Suppressor macrophage (primary cell): Measurements from ENCODE around the gene RALGPS1.

ENCODE experiments used
- DNase-seq, 4 experiments: peaks; one replicate each; pipeline ENCODE4 v3.0.0-alpha.2; 2020 to 2022

RALGPS1 gene

GRCh38 chr9:127194881-127195713, 280.5 kb downstream of the RALGPS1 start:
- DNase-seq: no peak

DNA sequence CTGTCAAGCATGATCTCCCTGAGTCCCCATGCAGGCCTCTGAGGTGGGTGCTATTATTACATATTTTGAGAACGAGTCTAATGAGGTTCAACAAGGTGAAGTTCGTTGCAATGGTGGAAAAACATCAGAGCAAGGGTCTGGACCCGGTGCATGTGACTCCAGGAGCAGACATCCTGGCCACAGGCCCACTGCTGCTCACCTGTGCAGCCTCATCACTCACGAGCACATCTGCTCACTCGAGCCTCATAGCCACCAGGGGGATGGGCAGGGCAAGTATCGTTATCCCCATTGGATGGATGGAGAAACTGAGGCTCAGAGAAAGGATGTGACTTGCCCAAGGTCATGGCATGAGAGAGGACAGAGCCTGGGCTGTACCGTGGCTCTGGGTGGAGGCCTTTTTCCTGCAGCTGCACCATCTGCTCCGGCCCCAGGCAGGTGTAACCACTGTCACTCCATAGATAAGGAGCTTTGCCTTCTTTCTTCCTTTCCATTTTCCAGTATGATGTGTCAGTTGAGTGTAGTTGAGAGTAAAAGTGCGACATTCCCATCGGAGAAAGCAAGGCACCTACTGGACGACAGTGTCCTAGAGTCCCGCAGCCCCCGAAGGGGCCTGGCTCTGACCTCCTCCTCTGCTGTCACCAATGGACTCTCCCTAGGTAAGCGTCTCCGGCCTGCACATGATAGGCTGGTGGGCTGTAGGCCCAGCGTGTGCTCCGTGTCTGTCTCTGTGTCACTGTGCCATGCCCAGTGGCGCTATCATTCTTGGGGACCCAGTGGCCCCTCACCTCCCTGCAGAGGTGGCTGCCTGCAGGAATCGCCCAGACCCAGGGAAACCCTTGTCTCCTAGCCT, 281.6 kb downstream of the RALGPS1 start:
- DNase-seq: no peak

- DNase-seq: no peak
These were observed 282.2 kb downstream of the RALGPS1 start for GRCh38 chr9:127196826-127197145.

GRCh38 chr9:127197186-127197860, 282.7 kb downstream of the RALGPS1 start:
- DNase-seq: no peak

DNA sequence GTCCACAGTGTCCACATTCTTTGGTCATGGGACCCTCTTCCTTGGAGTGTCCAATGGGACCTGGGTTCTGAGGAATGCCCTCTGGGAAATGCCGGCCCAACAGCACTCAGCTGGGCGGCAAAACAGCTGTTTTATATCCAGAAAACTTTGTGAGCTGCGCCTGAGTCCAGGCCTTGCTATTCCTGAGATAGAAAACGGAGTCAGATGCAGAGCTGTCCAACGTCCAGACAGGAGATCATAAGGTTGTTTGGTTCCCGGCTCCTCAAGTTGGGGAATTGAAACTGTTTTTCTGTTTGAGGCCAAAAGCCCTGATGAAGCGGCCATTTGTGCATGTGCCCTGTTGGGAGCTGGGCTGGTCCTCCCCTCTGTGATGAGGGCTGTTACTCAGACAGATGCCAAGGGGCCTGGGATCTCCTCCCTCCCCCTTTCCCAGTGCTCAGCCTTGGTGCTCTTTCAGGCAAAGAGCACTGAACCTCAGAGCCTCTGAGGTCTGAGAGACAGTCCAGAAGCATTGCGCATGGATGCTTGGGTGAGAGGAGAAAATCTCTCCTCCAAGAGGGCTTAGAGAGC, 283.4 kb downstream of the RALGPS1 start:
- no peak for DNase-seq

DNA sequence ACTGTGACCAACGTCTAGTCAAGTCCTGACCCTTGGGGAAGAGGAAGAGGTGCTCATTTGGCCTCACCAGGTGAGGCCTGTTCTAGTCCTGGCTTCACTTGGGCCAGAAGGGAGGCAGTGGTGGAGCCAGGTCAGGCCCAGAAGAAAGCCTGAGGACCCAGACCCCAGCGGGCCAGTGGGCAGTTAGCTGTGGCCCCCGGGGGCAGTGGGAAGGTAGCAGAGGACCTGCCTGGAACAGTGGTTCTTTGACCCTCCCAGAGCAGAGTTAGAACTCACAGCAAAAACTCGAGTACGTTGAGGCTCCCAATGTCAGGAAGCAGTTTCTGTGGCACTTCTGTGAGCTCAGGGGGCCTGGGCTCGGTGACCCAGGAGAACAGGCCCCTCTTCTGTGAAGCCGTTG, 284.0 kb downstream of the RALGPS1 start:
- DNase-seq: no peak

- peak; percentile 79 to 88 (median 84) for DNase-seq
These were observed 284.6 kb downstream of the RALGPS1 start for GRCh38 chr9:127199001-127199791.

- DNase-seq: no peak
These were observed 285.7 kb downstream of the RALGPS1 start for GRCh38 chr9:127200106-127200862.

DNA sequence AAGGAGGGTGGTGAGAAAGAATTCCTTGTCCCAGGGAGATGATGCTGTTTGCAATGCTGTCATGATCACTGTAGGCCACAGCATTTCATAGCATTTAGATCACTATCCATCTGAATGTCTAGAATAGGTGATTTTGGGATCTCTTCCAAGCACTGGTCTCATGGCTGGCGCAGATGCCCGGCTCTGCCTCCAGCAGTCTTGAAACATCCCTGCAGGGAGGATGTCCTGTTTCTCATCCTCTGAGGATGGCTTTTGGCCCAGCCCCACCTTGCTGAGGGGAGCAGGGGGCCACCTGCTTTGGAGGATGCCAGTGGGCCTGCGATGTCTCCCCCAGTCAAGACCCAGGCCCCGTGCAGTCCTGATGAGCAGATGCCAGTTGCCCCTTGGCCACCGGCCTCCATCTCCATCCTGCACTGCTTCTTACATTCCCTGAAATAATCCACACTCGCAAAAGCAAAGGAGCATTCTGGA, 286.5 kb downstream of the RALGPS1 start:
- no peak for DNase-seq

DNA sequence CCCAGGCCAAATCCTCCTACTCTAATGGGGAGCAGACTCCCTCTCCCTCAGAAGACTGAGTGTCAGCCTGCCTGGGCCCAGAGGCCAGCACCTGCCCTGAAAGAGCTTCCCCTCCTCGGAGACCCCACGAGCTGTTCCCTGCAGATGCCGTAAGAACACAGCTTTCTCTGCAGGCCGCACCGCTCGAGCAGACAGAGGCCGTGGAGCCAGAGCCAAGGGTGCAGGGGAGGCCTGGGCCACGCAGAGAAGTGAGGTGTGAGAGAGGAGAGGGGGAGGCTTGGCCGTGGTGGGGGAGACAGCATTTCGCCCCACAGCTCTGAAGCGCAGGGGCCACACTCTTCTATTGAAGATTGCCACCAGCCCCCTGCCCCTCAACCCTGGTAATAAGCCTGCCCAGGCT, 287.1 kb downstream of the RALGPS1 start:
- no peak for DNase-seq

DNA sequence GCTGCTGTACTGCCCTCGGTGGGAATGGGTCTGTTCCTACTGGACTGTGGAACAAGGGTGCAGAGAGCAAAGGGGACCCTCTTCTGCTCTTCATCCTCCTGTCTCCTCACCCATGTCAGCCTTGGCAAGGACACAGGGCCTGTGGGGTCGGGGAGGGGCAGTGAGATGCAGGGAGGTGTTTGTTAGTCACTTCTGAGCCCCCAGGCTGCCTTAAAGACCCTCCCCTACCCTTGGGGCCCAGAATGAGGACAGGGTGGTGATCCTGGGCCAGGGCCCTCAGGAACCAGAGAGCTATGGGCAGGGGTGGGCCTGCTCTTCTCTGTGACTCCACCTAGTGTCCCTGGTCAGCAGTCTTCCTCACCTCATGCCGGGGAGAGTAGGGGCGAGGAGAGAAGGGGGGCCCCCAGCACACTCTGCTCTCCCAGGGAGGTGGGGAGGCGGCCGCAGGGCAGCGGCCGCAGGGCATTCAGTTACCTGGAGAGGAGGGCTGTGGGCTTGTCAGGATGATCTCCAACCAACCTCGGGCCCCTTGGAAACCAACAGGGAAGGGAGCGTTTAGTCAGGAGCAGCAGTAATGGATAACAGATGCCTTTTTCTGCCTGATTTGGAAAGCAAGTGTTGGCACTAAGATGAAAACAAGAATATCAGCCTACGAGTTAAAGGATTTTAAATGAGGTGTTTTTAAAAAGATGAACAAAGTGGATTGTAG, 288.0 kb downstream of the RALGPS1 start:
- DNase-seq: no peak

DNA sequence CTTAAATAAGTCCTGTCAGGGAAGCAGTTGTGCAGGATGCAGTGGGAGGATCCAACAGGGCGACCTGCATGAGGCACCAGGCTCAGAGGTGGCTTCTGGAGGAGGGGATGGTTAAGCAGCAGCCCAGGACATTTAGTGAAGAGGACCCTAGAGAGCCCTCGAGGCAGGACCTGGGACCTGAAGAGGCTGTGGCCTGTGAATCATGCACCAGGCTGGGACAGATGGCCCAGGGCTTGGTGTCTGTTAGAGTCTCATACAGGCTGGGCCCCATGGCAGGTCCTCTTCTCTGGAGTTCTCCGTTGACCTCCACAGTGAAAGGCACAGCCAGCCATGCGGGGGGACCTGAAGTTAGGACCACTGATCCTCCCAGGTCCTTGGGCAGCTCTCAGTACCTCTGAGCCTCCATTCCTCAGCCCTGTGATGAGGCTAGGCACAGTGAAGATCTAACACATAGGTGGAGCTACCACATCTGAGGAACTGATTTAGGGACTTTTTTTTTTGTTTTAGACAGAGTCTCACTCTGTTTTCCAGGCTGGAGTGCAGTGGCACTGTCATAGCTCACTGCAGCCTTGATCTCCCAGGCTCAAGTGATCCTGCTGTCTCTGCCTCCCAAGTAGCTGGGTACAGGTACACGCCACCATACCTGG, 289.2 kb downstream of the RALGPS1 start:
- no peak for DNase-seq

- DNase-seq: peak in 3 of 4 experiments; percentile 14 to 30 (median 23)
These were observed 290.3 kb downstream of the RALGPS1 start for GRCh38 chr9:127204771-127205470.

- DNase-seq: no peak
These were observed 291.4 kb downstream of the RALGPS1 start for GRCh38 chr9:127205952-127206351.

GRCh38 chr9:127206666-127207065, 292.1 kb downstream of the RALGPS1 start:
- no peak for DNase-seq

GRCh38 chr9:127207734-127208410, 293.3 kb downstream of the RALGPS1 start:
- DNase-seq: no peak

DNA sequence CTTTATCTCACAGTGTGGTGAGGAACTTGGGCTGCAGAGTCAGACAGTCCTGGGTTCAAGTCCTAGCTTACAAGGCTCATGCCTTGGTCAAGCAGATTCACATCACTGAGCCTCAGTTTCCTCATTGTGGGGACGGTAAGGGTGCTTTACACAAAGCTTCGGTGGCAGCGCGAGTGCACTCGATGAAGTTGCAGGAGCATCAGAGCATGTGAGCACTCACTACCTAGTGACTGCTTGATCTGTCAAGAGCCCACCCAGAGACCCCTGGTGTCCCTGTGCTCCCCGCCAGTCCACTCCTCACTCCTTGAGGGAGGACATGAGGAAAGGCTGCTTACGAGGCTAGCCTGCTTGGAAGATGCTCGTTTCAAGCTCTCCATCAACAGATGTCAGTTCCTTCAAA, 293.8 kb downstream of the RALGPS1 start:
- no peak for DNase-seq

- DNase-seq: no peak
These were observed 294.6 kb downstream of the RALGPS1 start for GRCh38 chr9:127209220-127209619.
